ENCODE data around the gene ALDH1A1.

DNA sequence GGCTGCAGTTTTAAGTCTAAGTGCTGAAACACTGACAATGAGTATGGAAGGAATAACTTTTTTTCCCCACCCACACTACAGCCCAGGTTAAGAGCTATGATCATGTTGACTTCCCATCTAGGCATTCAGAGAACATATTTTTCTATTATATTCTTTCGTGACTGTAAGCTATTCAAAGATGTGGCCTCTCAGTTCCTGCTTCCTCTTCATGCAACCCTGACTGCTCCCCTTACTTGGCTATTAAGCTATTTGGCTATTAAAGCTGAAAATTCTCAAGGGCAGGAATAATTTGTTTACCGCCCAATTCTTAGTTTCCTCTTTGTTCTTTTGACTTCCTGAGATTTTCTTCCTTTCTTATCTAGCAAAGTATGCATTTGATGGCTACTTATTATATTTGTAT lies 18.6 kb upstream of the ALDH1A1 start:
- TF ChIP-seq EZH2phosphoT487 (IDR thresholded peaks at IDR 0.05; ENCODE audit: insufficient read depth, low read depth) (no peak), EZH2 (IDR thresholded peaks at IDR 0.05; ENCODE audit: insufficient read depth, poor library complexity, severe bottlenecking) (no peak)

All from GM23248 (cell line).